ENCODE results near the gene IGF2BP2. TPM values are rescaled to one million over a fixed set of nuclear protein-coding genes. Genes with fewer than 3 reads are reported as not detected.

IGF2BP2 gene
- total and polyA plus RNA-seq, 9 of the 15 experiments (the other 6 are each of a cell fraction or from before 2014, with no cell fraction given) = 3.2 to 59.6 (median 30.5) TPM

GRCh38 chr3:185739264-185739701 lies 85.6 kb downstream of the IGF2BP2 start:
- no peak overlapping the region; a peak in 1 of 4 replicates for H3K9ac ChIP-seq (ENCODE audit: insufficient read depth in 1 of 2, low read depth in 2 of 2, low read length in 2 of 2)
- no TSS peak for BruUV-seq (replicated peaks)
- CTCF ChIA-PET (ENCODE audit: low intra/inter-chr PET ratio) = no interaction called here
- WGBS (ENCODE audit: insufficient coverage, low coverage, missing lambda C conversion rate) = 84% methylated on average over 5 of the region's 5 CpGs
- intact Hi-C loops (cut with micrococcal nuclease) = no loop called here
- in situ Hi-C loops (cut with MboI) = no loop called here
- no peaks in the 10 kb centered on the region for H3K36me3 ChIP-seq (ENCODE audit: control insufficient read depth, insufficient read depth, low read length)
- H3K79me2 ChIP-seq (ENCODE audit: control insufficient read depth, insufficient read depth, low read length) = peaks cover 70% of the 10 kb centered on the region
- H2AFZ ChIP-seq (ENCODE audit: low read depth, low read length) = no peak overlapping the region
- ATAC-seq (no peak), FAIRE-seq (no peak), DNase-seq (ENCODE audit: extremely low read depth in 1 of 4, low spot score in 3 of 4) (no peak)
- no peaks in the 10 kb centered on the region for H3K9me1 ChIP-seq (ENCODE audit: control insufficient read depth, insufficient read depth, low read length)
- no peak overlapping the region for H3K4me2 ChIP-seq (ENCODE audit: insufficient read depth, low read length)
- no peaks in the 10 kb centered on the region for H3K27me3 ChIP-seq (ENCODE audit: control insufficient read depth in 2 of 2, insufficient read depth in 2 of 2, low read length in 2 of 2)
- H3K4me1 ChIP-seq (replicated peaks in 1 of 2; ENCODE audit: control insufficient read depth in 2 of 2, insufficient read depth in 2 of 2, low read length in 2 of 2) = peaks cover 4 to 18% of the 10 kb centered on the region in 2 experiments; a peak in 3 of 5 replicates
- no peak overlapping the region for H3K27ac ChIP-seq (ENCODE audit: extremely low read depth, low read depth, low read length)
- POLR2A ChIA-PET = interaction anchor here (1.5 kb wide), 1 partner anchor 8 kb away, joined by 4 read pairs; no protein-coding TSS in a partner anchor
- H4K20me1 ChIP-seq (replicated peaks; ENCODE audit: control insufficient read depth, insufficient read depth, low read length) = peaks cover 20% of the 10 kb centered on the region
- H3K9me3 ChIP-seq (replicated peaks; ENCODE audit: control insufficient read depth, insufficient read depth, low read depth, low read length) = no peaks in the 10 kb centered on the region
- no peak overlapping the region for H3K4me3 ChIP-seq
- TF ChIP-seq DLX4 (CRISPR knock-in tag; IDR thresholded peaks at IDR 0.05) (no peak), SMAD4 (CRISPR knock-in tag; conservative IDR thresholded peaks at IDR 0.05) (no peak), ZBTB8A (IDR thresholded peaks at IDR 0.05; ENCODE audit: partially characterized antibody) (no peak), SIN3B (IDR thresholded peaks at IDR 0.05; ENCODE audit: low read depth) (no peak), OTX1 (CRISPR knock-in tag; IDR thresholded peaks at IDR 0.05) (no peak), JUNB (CRISPR knock-in tag; conservative IDR thresholded peaks at IDR 0.05) (no peak), GTF2F1 (IDR thresholded peaks at IDR 0.05; ENCODE audit: low read depth, low read length) (no peak), KAT7 (CRISPR knock-in tag; IDR thresholded peaks at IDR 0.05; ENCODE audit: borderline replicate concordance) (no peak), THAP7 (CRISPR knock-in tag; IDR thresholded peaks at IDR 0.05) (no peak), COPS2 (conservative IDR thresholded peaks at IDR 0.05) (no peak), DDX20 (tag; IDR thresholded peaks at IDR 0.05; ENCODE audit: low read depth) (no peak), ZNF740 (CRISPR knock-in tag; IDR thresholded peaks at IDR 0.05) (no peak), ZNF740 (tag; IDR thresholded peaks at IDR 0.05) (no peak), ZNF41 (CRISPR knock-in tag; conservative IDR thresholded peaks at IDR 0.05) (no peak), HMGXB4 (CRISPR knock-in tag; IDR thresholded peaks at IDR 0.05) (no peak)
- TF ChIP-seq, protein P1, sequence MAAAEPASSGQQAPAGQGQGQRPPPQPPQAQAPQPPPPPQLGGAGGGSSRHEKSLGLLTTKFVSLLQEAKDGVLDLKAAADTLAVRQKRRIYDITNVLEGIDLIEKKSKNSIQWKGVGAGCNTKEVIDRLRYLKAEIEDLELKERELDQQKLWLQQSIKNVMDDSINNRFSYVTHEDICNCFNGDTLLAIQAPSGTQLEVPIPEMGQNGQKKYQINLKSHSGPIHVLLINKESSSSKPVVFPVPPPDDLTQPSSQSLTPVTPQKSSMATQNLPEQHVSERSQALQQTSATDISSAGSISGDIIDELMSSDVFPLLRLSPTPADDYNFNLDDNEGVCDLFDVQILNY (CRISPR knock-in tag; IDR thresholded peaks at IDR 0.05) = no peak
- TF ChIP-seq, protein P2, sequence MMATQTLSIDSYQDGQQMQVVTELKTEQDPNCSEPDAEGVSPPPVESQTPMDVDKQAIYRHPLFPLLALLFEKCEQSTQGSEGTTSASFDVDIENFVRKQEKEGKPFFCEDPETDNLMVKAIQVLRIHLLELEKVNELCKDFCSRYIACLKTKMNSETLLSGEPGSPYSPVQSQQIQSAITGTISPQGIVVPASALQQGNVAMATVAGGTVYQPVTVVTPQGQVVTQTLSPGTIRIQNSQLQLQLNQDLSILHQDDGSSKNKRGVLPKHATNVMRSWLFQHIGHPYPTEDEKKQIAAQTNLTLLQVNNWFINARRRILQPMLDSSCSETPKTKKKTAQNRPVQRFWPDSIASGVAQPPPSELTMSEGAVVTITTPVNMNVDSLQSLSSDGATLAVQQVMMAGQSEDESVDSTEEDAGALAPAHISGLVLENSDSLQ (IDR thresholded peaks at IDR 0.05) = no peak
